Epithelial cell of esophagus (primary cell): ENCODE results near the gene ZNF814.
A peak's percentile ranks its signal among the peaks of the same experiment; 100 is the strongest.

Experiments
- DNase-seq: peaks from one replicate; pipeline ENCODE4 v3.0.0; 2010; ENCODE audit warnings: low read depth
- H3K4me3 ChIP-seq: 2 replicates; pipeline ENCODE4 v1.5.1; 2011; ENCODE audit warnings: mild to moderate bottlenecking, low read length, control low read depth
- TF ChIP-seq, protein P1 (sequence below): IDR thresholded peaks from 2 replicates; pipeline ENCODE4 v1.5.1; 2011; ENCODE audit warnings: low read depth, mild to moderate bottlenecking, low read length, control low read depth, inconsistent platforms; ENCODE audit not compliant: insufficient read depth; ENCODE audit errors: missing control alignments

Gene ZNF814

DNA sequence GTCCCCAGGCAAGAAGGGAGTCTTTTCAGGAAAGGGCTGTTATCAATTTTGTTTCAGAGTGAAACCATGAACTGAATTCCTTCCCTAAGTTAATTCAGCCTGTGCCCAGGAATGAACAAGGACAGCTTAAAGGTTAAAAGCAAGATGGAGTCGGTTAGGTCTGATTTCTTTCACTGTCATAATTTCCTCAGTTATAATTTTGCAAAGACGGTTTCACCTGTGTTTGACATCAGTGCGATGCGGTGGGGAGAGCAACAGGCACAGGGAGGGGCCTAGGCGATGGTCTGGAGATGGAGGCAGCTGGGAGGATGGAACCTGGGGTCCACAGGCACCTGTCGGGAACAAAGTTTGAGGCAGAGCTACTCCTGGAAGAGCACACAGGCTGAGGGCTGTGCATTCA is 68.2 kb downstream of the ZNF814 start:
- DNase-seq: no peak
- peak overlapping the region; percentile 98 for H3K4me3 ChIP-seq
- TF ChIP-seq, protein P1, sequence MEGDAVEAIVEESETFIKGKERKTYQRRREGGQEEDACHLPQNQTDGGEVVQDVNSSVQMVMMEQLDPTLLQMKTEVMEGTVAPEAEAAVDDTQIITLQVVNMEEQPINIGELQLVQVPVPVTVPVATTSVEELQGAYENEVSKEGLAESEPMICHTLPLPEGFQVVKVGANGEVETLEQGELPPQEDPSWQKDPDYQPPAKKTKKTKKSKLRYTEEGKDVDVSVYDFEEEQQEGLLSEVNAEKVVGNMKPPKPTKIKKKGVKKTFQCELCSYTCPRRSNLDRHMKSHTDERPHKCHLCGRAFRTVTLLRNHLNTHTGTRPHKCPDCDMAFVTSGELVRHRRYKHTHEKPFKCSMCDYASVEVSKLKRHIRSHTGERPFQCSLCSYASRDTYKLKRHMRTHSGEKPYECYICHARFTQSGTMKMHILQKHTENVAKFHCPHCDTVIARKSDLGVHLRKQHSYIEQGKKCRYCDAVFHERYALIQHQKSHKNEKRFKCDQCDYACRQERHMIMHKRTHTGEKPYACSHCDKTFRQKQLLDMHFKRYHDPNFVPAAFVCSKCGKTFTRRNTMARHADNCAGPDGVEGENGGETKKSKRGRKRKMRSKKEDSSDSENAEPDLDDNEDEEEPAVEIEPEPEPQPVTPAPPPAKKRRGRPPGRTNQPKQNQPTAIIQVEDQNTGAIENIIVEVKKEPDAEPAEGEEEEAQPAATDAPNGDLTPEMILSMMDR: no peak

DNA sequence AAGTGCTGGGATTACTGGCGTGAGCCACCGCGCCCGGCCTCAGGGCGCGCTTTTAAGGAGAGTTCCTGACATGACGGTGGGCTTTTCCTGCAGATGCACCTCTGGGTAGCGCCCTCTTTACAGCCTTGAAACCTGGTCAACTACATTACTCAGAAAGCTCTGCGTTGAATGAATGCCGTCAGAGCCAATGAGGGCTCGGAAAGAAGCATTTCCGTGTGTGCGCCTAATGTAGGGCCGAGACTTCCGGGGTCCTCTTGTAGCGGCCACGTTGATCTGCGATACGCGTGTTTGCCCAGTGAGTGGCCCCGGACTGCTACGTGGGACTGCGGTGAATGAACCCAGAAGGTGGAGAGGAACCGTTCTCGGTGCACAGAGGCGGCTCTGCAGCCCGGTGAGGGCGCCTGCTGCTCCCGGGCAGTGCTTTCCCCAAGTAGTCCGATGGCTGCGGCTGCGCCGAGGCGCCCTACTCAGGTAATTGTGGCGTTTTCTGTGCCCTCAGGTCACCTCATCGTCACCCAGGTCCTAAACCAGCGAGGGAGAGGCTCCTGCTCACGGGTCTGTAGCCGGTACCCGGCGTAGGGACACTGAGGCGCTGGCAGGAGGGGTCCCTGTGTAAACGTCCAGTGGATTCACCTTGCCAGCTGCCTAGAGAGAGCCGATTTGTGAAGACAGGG is 69.2 kb downstream of the ZNF814 start:
- peak; percentile 96 for DNase-seq
- TF ChIP-seq, protein P1: no peak
- peak overlapping the region; percentile 98 for H3K4me3 ChIP-seq

DNA sequence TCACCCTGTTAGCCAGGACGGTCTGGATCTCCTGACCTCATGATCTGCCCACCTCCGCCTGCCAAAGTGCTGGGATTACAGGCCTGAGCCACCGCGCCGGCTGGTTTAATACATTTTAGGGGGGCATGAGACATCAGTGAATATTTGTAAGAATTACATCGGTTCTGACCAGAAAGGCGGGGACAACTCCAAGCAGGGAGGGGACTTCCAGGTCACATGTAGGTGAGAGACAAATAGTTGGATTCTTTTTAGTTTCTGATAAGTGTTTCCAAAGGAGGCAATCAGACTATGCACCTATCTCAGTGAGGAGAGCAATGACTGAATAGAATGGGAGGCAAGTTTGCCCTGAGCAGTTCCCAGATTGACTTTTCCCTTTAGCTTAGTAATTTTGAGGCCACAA is 70.5 kb downstream of the ZNF814 start:
- TF ChIP-seq, protein P1: no peak
- no peak for DNase-seq
- H3K4me3 ChIP-seq: no peak overlapping the region

DNA sequence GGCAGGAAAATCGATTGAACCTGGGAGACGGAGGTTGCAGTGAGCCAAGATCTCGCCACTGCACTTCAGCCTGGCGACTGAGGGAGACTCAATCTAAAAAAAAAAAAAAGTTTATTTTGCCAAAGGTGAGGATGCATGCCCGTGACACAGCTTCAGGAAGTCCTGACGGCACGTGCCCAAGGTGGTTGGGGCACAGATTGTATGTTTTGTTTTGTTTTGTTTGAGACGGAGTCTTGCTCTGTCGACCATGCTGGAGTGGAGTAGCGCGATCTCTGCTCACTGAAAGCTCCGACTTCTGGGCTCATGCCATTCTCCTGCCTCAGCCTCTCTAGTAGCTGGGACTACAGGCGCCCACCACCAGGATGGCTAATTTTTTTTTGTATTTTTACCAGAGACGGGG is 70.9 kb downstream of the ZNF814 start:
- no peak for DNase-seq
- no peak overlapping the region for H3K4me3 ChIP-seq
- TF ChIP-seq, protein P1: no peak

DNA sequence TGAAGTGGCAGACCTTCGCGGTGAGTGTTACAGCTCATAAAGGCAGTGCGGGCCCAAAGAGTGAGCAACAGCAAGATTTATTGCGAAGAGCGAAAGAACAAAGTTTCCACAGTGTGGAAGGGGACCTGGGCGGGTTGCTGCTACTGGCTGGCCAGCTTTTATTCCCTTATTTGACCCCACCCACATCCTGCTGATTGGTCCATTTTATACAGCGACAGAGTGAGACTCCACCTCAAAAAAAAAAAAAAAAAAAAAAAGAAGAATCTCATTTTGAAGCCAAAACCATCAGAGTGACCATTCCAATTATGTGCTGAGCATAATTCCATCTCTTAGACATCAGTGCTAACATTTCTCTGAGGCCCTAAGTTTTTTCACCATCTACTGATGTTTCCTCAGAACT is 72.2 kb downstream of the ZNF814 start:
- H3K4me3 ChIP-seq: no peak overlapping the region
- TF ChIP-seq, protein P1: no peak
- no peak for DNase-seq

DNA sequence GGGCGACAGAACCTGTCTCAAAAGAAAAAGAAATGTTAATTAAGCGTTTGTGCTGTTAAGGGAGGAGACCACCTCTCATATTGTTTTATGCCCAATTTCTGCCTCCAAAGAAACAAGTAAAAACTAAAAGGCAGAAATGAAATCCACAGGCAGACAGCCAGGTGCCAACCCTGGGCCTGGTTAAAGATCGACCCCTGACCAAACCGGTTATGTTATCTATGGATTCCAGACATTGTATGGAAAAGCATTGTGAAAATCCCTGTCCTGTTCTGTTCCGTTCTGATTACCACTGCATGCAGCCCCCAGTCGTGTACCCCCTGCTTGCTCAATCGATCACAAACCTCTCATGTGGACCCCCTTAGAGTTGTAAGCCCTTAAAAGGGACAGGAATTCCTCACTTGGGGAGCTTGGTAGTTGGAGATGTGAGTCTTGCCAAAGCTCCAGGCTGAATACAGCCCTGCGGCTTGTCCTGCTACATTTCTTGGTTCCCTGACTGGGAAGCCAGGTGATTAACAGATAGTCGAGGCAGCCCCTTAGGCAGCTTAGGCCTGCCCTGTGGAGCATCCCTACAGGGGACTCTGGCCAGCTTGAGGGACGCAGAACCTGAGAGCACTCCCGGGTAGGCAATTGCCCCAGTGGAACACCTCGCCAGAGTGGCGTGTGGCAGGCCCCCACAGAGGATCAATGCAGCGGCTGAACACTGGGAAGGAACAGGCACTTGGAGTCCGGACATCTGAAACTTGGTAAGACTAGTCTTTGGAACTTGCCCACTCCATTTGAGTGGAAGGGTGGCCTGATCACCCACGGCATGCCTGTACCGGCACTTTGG is 73.4 kb downstream of the ZNF814 start:
- H3K4me3 ChIP-seq: peak overlapping the region; percentile 90
- no peak for DNase-seq
- TF ChIP-seq, protein P1: no peak
